GM19463 (cell line): Measurements from ENCODE around the gene TYW3.
"Not testable (repeated sequence)": the region's sequence is repeated elsewhere in the genome, so short reads cannot be mapped to it uniquely, and the experiment has no call there.

Source experiments
- ATAC-seq: cut with Tn5 transposase; IDR thresholded peaks from one replicate; pipeline ENCODE4 v1.9.1; 2021; ENCODE audit warnings: mild to moderate bottlenecking, moderate library complexity; ENCODE audit not compliant: unreplicated experiment

Gene TYW3

DNA sequence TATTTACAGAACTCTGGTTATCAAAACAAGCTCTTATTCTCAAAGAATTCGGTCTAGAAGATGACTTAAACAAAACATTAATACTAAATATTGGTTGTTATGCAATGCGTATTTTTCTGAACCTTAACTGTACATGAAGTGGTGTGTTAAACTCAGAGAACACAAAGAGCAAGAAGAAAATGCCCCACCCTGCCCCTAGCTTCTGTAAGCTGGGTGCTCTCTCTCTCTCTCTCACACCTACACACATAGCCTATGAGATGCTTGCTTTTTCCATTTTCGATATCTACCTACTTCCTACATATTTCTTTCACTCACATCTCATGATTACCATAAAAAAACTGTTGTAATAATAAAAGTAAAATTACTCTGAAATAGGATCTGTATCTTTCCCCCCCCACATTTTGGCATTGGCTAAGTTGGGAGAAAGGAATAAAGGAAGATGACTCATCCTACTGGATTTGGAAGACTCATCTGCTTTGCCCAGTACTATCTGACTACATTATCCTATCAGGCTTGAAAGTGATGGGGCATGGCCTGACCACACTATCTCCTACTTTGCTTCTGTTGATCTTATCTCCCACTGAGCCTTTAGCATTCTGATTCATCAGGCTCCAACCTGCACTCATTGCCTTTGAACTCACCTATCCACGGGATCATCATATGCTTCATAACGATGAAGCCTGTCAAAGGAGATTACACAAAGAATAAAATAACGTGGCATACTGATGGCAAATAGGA lies 3.0 kb upstream of the TYW3 start:
- ATAC-seq: no peak

DNA sequence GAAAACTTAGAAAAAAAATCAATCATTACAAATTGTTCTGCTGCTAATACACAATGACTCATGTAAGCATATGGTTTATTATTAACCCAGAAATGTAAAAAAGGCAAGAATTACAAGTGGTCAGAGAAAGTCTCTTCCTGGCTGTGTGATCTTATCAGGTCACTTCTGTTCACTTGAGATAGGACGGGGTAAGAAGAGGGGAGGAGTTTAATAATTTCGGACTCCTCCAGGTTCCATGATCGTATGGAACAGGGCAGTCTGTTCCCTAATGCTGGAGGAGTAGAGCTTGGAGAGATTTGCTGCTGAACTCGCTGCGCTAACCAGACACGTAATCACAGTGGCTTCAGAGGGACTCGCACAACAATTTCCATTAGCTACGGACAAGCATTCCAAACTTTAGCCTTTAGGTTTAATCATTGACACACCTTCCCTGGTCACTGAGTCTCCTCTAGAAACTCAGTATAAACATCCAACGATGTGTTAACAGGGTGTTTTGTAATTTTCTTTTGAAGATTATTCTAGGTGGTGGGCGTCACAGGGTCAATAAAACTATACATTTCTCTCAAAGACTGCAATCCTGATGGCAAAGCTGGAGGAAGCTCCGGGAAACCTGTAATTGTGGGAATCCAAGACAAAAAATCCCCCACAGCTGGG lies 1.4 kb upstream of the TYW3 start:
- peak; percentile 25 for ATAC-seq

DNA sequence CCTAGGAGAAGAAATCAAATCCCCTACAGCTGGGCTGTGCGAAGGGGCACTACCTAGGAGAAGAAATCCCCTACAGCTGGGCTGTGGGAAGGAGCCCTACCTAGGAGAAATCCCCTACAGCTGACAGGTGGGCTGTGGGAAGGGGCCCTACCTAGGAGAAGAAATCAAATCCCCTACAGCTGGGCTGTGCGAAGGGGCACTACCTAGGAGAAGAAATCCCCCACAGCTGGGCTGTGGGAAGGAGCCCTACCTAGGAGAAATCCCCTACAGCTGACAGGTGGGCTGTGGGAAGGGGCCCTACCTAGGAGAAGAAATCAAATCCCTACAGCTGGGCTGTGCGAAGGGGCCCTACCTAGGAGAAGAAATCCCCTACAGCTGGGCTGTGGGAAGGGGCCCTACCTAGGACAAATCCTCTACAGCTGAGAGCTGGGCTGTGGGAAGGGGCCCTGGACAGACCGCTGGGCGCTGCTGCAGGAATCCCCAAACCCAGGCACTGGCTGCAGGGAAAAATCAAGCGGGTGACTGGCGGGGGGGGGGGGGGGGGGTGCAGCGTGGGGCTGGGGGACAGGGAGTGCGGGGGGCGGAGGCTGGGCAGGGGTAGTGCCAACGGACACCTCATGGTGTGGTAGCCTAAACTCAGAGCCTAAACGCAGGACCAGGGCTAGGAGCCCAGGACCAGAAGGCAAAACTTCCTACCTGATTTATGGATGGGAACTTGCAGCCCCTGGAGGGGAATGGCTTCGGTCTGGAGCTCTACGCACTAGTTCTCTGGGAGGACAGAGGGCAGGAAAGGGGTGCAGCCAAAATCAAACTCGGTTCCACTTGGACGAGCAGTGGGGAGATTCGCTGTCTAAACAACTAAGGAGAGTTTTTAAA lies 643 bp upstream of the TYW3 start:
- ATAC-seq: peak; percentile 27

DNA sequence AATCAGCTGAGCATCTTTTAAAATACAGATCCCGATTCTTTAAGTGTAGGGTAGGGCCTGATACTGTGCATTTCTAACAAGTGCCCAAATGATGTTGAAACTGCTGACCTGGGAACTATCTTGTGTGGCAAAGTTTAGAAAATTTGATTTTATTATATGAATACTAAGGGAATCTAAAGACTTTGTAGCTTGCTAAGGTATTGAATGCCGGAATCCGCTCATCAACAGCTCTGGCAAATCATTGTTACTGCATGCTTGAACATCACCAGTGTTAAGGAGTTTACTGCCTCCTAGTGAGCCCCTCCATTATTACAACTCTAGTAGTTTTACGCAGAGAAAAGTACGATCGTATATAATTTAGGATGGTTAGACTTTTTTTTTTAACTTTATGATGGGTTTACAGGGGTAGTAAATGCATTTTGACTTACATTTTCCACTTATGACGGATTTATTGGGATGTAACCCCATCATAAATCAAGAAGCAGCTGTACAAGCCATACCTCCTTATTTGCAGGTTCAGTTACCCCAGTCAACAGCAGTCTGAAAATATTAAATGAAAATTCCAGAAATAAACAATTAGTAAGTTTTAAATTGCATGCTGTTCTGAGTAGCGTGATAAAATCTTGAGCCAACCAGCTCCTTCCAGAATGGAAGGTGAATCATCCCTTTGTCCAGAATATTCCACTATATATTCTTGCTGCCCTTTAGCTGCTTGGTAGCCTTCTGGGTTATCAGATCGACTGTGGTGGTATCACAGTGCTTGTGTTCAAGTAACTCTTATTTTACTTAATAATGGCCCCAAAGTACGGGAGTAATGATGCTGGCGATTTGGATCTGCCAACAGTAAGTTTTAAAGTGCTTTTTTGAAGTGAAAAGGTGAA lies 892 bp downstream of the TYW3 start:
- peak; percentile 31 for ATAC-seq

DNA sequence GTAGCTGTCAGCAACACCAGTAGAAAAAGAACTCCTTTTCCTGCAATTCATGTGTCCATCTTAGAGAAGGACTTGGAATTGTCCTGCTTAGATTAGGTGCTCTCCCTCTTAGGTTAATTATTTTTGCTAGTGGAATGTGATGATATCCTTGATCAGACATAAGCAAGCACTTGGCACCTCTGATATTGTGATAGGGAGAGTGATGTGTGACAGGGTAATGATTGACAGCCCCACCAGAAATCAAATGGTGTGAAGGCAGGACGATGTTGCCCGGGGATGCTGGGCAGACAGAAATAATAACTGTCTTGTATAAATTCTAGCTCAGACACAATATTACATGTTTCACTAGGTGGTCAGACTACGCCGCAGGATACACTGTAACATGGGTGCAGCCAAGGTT lies 4.4 kb downstream of the TYW3 start:
- no peak for ATAC-seq

DNA sequence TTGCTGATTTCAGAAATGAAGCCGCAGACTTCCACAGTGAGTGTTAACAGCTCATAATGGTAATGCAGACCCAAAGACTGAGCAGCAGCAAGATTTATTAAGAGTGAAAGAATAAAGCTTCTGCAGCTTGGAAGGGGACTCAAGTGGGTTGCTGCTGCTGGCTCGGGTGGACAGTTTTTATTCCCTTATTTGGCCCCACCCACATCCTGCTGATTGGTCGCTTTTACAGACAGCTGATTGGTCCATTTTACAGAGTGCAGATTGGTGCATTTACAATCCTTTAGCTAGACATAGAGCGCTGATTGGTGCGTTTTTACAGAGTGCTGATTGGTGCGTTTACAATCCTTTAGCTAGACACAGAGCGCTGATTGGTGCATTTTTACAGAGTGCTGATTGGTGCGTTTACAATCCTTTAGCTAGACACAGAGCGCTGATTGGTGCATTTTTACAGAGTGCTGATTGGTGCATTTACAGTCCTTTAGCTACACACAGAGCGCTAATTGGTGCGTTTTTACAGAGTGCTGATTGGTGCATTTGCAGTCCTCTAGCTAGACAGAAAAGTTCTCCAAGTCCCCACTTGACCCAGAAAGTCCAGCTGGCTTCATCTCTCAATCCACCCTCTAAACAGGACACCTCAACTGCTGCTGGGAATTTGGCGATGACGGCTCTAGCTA lies 7.5 kb downstream of the TYW3 start:
- ATAC-seq: not testable (repeated sequence)

DNA sequence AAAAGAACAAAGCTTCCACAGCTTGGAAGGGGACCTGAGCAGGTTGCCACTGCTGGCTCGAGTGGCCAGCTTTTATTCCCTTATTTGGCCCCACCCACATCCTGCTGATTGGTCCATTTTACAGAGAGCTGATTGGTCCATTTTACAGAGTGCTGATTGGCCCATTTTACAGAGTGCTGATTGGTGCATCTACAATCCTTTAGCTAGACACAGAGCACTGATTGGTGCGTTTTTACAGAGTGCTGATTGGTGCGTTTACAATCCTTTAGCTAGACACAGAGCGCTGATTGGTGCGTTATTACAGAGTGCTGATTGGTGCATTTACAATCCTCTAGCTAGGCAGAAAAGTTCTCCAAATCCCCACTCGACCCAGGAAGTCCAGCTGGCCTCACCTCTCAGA lies 12.3 kb downstream of the TYW3 start:
- ATAC-seq: not testable (repeated sequence)

DNA sequence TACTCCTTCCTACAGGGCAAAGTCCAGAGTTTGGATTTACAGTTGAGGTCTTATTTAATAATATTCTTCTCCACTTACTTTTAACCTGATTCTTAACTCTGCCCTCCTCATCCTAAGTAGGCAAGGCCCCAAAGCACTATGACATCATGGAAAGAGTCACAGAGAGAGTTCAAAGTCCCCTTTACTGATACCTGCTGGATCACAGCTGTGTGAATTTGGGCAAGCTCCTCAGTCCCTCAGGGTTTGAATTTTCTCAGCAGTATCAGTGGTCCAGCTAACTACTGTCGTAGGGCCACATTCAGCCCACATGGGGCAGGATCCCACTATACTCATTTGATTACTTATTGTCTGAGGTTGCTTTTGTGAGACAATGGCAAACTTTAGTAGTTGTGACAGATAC lies 16.0 kb downstream of the TYW3 start:
- peak; percentile 95 for ATAC-seq

DNA sequence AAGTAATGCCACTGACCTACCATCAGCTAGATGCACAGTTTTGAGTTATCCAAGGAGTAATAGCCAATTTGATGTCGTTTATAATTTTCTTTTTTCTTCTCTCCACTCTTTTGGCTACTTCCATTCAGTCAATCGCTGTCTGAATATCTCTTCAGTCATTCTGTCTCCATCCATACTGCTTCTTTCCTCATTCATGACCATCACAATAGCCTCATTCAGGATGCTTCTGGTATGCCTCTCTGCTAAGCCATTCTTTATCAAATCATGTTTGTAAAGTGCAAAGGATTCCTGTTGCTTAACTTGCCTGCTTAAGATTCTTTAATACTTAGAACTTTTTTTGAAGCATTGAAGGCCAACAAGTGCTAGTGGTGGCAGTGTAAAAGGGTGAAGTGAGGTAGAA lies 20.2 kb downstream of the TYW3 start:
- no peak for ATAC-seq

DNA sequence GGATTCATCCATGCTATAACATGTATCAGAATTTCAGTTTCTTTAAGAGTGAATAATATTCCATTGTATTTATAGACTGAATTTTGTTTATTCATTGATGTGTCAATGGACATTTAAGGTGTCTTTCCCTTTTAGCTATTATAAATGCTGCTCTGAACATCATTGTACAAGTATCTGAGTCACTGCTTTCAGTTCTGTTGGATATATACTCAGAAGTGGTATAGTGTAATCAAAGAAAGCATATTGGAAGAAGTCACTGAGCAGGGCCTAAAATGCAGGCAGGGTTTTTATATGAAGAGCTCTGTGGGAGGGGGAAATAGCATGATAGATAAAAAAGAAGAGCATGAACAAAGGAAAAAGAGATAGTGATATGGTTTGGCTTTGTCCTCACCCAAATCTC lies 22.5 kb downstream of the TYW3 start:
- ATAC-seq: no peak

DNA sequence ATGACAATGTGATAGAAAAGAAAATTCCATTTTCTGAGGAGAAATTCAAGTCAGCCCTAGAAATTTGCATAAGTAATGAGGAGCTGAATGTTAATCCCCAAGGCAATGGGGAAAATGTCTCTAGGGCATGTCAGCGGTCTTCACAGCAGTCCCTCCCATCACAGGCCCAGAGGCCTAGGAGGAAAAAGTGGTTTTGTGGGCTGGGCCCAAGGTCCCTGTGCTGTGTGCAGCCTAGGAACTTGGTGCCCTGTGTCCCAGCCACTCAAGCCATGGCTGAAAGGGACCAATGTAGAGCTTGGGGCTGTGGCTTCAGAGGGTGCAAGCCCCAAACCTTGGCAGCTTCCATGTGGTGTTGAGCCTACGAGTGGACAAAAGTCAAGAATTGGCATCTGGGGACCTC lies 23.7 kb downstream of the TYW3 start:
- ATAC-seq: not testable (repeated sequence)

DNA sequence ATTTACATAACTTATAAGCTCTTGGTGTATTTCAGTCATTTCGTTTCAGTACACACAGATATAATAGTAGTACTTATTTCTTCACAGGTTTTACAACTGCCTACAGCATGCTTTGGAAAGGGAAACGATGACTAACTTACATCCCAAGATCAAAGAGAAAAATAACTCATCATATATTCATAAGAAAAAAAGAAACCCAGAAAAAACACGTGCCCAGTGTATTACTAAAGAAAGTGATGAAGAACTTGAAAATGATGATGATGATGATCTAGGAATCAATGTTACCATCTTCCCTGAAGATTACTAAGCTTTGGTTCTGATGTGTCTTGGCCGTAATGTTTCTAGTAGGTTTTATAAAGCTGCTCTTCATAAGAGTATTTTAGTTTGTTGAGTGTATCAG lies 30.9 kb downstream of the TYW3 start:
- no peak for ATAC-seq

DNA sequence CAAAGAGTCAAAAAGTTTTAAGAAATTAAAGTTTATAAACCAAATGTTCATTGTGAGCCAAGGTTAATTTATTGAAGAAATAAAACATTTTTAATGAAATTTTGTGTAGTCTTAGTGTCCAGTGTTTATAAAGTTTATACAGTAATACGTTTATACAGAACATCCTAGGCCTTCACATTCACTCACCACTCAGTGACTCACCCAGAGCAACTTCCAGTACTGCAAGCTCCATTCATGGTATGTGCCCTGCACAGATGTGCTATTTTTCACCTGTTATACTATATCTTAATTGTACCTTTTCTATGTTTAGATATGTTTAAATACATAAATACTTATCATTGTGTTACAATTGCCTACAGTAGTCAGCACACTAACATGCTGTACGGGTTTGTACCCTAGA lies 33.6 kb downstream of the TYW3 start:
- no peak for ATAC-seq

DNA sequence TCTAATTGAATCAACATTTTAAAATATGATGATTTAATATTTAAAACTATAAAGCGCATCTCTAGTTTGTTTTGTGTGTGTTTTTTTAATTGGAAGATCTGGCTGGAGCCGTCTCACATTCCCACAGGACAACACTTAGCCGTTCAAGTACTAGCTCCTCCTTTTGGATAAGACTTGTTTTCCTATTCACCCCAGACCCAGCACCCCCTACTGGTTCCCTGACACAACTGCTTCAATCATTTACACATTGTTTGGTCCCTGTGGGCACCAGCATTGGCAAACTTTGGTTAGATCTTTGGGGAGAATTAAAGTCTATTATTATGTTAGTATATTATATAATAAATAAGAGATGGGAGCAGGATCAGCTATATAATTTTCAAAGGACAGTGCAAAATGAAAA lies 34.5 kb downstream of the TYW3 start:
- ATAC-seq: no peak

DNA sequence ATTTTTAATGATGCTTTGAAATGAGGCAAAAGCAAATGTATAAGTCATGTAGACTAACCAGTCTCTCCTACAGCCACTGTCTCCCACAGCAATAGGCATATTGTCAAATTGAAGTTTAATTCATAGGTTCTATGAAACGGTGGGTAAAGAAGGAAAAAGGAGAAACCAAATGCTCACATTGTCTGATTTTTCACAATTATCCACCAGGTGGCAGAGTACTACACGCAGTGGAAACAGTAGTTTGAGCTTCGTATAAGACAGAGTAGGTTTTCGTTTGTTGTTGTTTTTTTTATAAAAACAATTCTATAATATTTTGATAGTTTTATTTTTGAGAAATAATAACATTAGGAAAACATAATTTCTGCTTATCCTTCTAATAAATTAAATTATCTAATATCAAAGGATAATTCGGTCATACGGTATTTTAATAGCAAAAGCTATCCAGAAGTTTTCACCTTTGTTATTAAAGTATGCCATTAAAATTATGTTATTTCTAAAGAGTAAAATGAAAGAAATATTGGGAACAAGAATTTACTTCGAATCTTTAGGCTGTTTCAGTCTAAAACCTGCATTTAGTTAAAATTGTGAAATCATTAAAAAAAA lies 39.1 kb downstream of the TYW3 start:
- ATAC-seq: peak; percentile 79

DNA sequence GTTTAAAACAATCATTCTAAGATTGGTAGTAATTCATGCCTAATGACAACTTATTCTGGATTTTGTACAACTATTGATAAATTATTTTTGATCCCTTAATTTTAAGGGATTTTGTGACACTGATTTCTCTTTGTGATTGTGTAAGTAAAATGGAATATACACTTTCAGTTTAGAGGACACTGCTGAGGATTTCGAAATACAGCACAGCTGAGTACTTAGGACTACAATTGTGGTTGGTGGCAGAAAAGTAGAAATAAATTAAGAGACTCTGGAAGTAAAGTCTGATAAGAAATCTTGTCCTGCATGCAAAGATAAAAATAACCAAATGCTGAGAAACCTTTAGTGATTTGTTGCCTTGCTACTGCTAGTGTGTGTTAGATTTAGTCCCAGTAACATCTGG lies 40.0 kb downstream of the TYW3 start:
- ATAC-seq: no peak

DNA sequence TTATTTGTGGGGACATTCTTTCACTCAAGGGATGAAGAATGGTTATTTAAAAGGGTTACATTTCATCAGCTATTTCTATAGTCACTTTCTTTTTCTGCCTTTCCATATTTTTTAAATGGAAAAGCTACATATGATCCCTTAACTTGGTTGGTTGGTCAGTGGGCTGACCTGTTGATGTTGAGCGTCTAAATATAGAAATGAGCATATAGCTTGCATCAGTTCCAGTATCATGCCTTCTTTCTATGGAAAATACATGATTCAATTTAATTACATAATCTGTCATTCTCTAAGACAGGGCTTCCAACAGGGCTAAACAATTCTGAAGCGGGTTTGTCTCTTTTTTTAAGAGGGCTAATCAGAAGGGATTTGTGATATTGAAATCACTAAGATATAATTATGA lies 40.6 kb downstream of the TYW3 start:
- no peak for ATAC-seq

DNA sequence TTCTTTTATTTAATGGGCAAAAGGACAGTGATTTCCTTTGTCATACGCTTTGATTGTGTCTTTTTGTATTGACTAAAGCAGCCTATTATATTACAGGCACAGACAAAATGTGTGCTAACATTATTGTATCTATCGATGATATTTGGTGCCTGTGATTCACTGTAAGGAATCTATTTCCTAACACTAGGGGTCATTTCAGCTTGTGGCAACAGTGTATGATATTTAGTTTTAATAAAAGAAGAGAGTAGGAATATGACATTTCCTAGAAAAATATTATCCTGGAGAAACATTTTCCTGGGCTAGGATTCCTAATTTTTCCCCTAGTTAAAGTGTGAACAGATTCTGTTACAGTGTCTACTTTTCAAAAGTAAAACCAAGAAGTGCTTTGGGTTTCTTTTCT lies 42.8 kb downstream of the TYW3 start:
- no peak for ATAC-seq

DNA sequence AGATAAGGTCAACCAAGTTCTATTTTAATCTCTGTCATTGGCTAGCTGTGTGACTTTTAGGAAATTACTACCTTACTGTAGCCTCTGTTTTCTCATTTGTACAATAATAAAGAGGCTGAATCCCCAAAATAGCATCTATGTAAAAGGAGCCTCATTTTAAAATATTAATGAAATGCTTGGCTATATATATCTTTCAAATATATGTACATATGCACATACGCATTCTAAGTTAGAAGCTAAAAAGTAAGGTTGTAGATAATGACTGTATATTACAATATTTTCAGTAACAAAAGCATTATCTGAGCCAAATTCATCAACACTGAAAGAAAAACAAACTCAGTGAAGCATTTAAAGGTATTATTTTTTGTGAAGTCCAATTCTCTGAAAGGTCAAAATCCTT lies 44.6 kb downstream of the TYW3 start:
- ATAC-seq: no peak

DNA sequence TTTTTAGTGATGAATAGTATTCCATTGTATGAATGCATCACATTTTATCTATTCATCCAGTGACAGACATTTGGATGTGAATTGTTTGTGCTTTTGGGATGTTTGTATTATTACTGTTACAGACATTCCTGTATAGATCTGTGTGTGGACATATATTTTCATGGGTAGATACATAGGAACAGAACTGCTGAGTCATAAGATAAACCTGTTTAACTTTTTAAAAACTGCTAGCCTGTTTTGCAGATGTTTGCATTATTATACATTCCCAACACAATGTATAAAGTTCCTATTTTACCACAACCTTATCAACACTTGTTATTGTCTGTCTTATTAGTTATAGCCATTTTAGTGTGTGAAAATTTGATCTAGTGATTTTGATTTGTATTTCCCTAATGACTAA lies 46.8 kb downstream of the TYW3 start:
- no peak for ATAC-seq
